Measurements from ENCODE around the gene APOL4.

DNA sequence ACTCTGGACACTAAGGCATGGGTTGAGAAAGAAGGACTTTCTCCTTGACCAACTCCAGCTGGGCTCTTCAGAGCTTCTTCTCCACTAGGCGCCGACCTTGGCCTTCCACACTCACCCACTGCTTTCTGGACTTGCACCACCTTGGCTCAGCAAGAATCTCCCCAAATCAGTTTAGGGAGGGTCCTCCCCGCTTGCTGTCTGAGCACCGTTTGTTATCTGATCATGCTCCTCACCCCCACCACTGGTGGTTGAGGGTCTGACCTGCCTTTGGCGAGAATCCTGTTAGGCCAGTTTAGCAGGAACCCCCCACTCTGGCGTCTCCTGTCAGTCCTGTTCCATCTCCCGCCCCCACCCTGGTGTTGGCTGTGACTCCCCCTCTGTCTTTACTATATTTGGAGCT, 27.3 kb upstream of the APOL4 start:
- TF ChIP-seq, protein P1, sequence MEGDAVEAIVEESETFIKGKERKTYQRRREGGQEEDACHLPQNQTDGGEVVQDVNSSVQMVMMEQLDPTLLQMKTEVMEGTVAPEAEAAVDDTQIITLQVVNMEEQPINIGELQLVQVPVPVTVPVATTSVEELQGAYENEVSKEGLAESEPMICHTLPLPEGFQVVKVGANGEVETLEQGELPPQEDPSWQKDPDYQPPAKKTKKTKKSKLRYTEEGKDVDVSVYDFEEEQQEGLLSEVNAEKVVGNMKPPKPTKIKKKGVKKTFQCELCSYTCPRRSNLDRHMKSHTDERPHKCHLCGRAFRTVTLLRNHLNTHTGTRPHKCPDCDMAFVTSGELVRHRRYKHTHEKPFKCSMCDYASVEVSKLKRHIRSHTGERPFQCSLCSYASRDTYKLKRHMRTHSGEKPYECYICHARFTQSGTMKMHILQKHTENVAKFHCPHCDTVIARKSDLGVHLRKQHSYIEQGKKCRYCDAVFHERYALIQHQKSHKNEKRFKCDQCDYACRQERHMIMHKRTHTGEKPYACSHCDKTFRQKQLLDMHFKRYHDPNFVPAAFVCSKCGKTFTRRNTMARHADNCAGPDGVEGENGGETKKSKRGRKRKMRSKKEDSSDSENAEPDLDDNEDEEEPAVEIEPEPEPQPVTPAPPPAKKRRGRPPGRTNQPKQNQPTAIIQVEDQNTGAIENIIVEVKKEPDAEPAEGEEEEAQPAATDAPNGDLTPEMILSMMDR (conservative IDR thresholded peaks at IDR 0.05) = no peak
- no peak for TF ChIP-seq EZH2 (IDR thresholded peaks at IDR 0.05; ENCODE audit: low read depth)

All from PC-9 (cell line).